NT2/D1 (cell line): ENCODE measurements around the gene SALL3.
"Not testable (repeated sequence)": the region's sequence is repeated elsewhere in the genome, so short reads cannot be mapped to it uniquely, and the experiment has no call there.

ENCODE experiments used
- YY1 ChIP-seq: IDR thresholded peaks from 2 replicates; pipeline ENCODE4 v1.6.1; 2011; ENCODE audit not compliant: insufficient read length, insufficient read depth
- ZNF274 ChIP-seq: IDR thresholded peaks from 2 replicates; pipeline ENCODE4 v1.6.1; 2011; ENCODE audit warnings: mild to moderate bottlenecking, low read depth, low read length

DNA sequence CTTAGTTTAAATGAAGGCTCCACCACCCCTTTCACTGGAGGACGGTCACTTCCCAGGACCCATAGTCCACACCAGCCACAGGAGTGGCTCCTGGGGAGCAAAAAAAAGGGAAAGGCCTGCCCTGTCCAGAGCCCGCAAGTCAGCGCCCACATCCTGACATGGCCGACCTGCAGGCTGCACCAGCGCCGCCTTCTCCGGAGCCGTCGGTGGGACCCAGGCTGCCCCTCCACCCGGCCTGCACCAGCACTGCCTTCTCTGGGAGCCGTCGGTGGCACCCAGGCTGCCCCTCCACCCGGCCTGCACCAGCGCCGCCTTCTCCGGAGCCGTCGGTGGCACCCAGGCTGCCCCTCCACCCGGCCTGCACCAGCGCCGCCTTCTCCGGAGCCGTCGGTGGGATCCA, 14.9 kb upstream of the SALL3 start:
- not testable (repeated sequence) for TF ChIP-seq YY1, ZNF274
